ENCODE measurements around the gene PTGDS. TPM values are rescaled to one million over a fixed set of nuclear protein-coding genes. Genes with fewer than 3 reads are reported as not detected.
A peak's percentile ranks its signal among the peaks of the same experiment; 100 is the strongest.

PTGDS gene
- total RNA-seq, 1 experiment from 2014 or later = 3.6 TPM

- H2BK120ac ChIP-seq (ENCODE audit: low read depth, low read length, poor library complexity, severe bottlenecking) = no peak overlapping the region
- WGBS (ENCODE audit: extremely low coverage, insufficient read length, low lambda C conversion rate) = no CpG with 5 or more reads among the region's 28 CpGs
These were observed 37.8 kb upstream of the PTGDS start for GRCh38 chr9:136939431-136939995.

More at GRCh38 chr9:136939431-136939995, 37.8 kb upstream of the PTGDS start:
- Mint-ChIP-seq H3K4me3 (no peak overlapping the region), H3K27me3 (ENCODE audit: low read depth) (peaks cover 3% of the 10 kb centered on the region; the same call in 1 of the 2 replicates), H3K36me3 (ENCODE audit: insufficient read depth in 1 of 3, low read depth in 3 of 3) (peaks cover 6 to 64% (median 41%) of the 10 kb centered on the region in 3 experiments; a peak in 5 of 7 replicates), H3K4me1 (peaks cover 5 to 7% of the 10 kb centered on the region in 2 experiments), H3K27ac (peak overlapping the region in 2 of 3 experiments; percentile 34 to 49; a peak in 4 of 7 replicates), H3K9me3 (no peaks in the 10 kb centered on the region)
- Histone ChIP-seq H3T11ph (ENCODE audit: low read length) (no peak overlapping the region), H2AK5ac (ENCODE audit: insufficient read length, low read length) (no peak overlapping the region), H3K23ac (ENCODE audit: insufficient read length, low read depth, low read length) (no peak overlapping the region), H3K14ac (ENCODE audit: insufficient read depth, low read length) (no peak overlapping the region), H4K8ac (replicated peaks; ENCODE audit: insufficient read length, low read depth, low read length) (no peak overlapping the region), H2AFZ (ENCODE audit: low read length) (no peak overlapping the region), H3K9me3 (ENCODE audit: control insufficient read depth, low read depth, low read length) (no peaks in the 10 kb centered on the region), H3K4me1 (ENCODE audit: insufficient read depth, low read length) (no peaks in the 10 kb centered on the region), H4K5ac (ENCODE audit: insufficient read length, low read depth, low read length) (no peak overlapping the region), H3K4me2 (ENCODE audit: insufficient read depth, insufficient read length, low read length) (no peak overlapping the region), H4K20me1 (ENCODE audit: control insufficient read depth, insufficient read depth, insufficient read length) (no peaks in the 10 kb centered on the region), H3K27ac (ENCODE audit: insufficient read length, low read depth, low read length) (no peak overlapping the region), H3K23me2 (ENCODE audit: insufficient read length, low read depth, low read length, poor library complexity, severe bottlenecking) (peaks cover 3% of the 10 kb centered on the region), H3K27me3 (ENCODE audit: insufficient read depth, low read length) (no peaks in the 10 kb centered on the region), H3K79me2 (ENCODE audit: insufficient read depth, low read length) (no peaks in the 10 kb centered on the region), H3K56ac (ENCODE audit: insufficient read length, low read depth, low read length) (no peak overlapping the region), H2BK12ac (ENCODE audit: insufficient read length, low read depth, low read length) (no peak overlapping the region), H3K9ac (ENCODE audit: extremely low read depth, insufficient read length, low read length) (no peak overlapping the region), H3K4ac (ENCODE audit: low read depth, low read length) (no peak overlapping the region), H2BK5ac (ENCODE audit: insufficient read length, low read length) (no peak overlapping the region), H3K79me1 (ENCODE audit: insufficient read depth, low read depth, low read length, poor library complexity, severe bottlenecking) (no peaks in the 10 kb centered on the region), H2BK15ac (ENCODE audit: low read depth, low read length) (no peak overlapping the region), H4K91ac (ENCODE audit: insufficient read length, low read depth, low read length) (no peak overlapping the region), H2BK20ac (ENCODE audit: low read depth, low read length, poor library complexity, severe bottlenecking) (no peak overlapping the region), H3K18ac (ENCODE audit: insufficient read length, low read depth, low read length) (no peak overlapping the region)
- DNase-seq = no peak
- TF ChIP-seq CTCF (conservative IDR thresholded peaks at IDR 0.05) = no peak
